BE2C (cell line): ENCODE measurements around the gene STIP1.

Experiments
- DNase-seq: peaks from one replicate; pipeline ENCODE4 v3.0.0-alpha.2; 2020
- H3K27me3 ChIP-seq: fragments of 250-450 bp; sonication (Bioruptor Pico); 2 replicates; pipeline ENCODE4 v1.5.1; 2020; ENCODE audit warnings: mild to moderate bottlenecking
- H3K36me3 ChIP-seq: fragments of 250-450 bp; sonication (Bioruptor Pico); 2 replicates; pipeline ENCODE4 v1.5.1; 2020; ENCODE audit warnings: mild to moderate bottlenecking
- H3K4me1 ChIP-seq: fragments of 250-450 bp; sonication (Bioruptor Pico); 2 replicates; pipeline ENCODE4 v1.5.1; 2020
- H3K4me3 ChIP-seq: 2 replicates; pipeline ENCODE4 v1.5.1; 2011; ENCODE audit warnings: low read depth, low read length
- H3K9me3 ChIP-seq: fragments of 250-450 bp; sonication (Bioruptor Pico); 2 replicates; pipeline ENCODE4 v1.5.1; 2020
- CTCF ChIP-seq: IDR thresholded peaks from 2 replicates; pipeline ENCODE4 v1.5.1; 2012; ENCODE audit warnings: mild to moderate bottlenecking, low read depth, low read length

STIP1 gene

GRCh38 chr11:64178951-64179639 is 6.9 kb upstream of the STIP1 start:
- H3K4me3 ChIP-seq = no peak overlapping the region
- no peaks in the 10 kb centered on the region for H3K27me3 ChIP-seq
- DNase-seq = no peak
- no peaks in the 10 kb centered on the region for H3K9me3 ChIP-seq
- H3K4me1 ChIP-seq = no peaks in the 10 kb centered on the region; the same call in 1 of the 2 replicates
- TF ChIP-seq CTCF = no peak
- H3K36me3 ChIP-seq = no peaks in the 10 kb centered on the region

GRCh38 chr11:64180891-64181290 is 5.1 kb upstream of the STIP1 start:
- no peaks in the 10 kb centered on the region for H3K9me3 ChIP-seq
- H3K36me3 ChIP-seq = no peaks in the 10 kb centered on the region
- H3K4me1 ChIP-seq = no peaks in the 10 kb centered on the region; the same call in 1 of the 2 replicates
- no peak for TF ChIP-seq CTCF
- H3K4me3 ChIP-seq = peak overlapping the region; percentile 31
- no peak for DNase-seq
- H3K27me3 ChIP-seq = no peaks in the 10 kb centered on the region

GRCh38 chr11:64181506-64182411 is 4.2 kb upstream of the STIP1 start:
- no peaks in the 10 kb centered on the region for H3K9me3 ChIP-seq
- no peaks in the 10 kb centered on the region for H3K27me3 ChIP-seq
- H3K36me3 ChIP-seq = no peaks in the 10 kb centered on the region
- peak overlapping the region; percentile 31 for H3K4me3 ChIP-seq
- no peaks in the 10 kb centered on the region; the same call in 1 of the 2 replicates for H3K4me1 ChIP-seq
- TF ChIP-seq CTCF = no peak
- peak; percentile 87 for DNase-seq

- no peak for TF ChIP-seq CTCF
- H3K4me3 ChIP-seq = no peak overlapping the region
- no peaks in the 10 kb centered on the region for H3K9me3 ChIP-seq
- no peaks in the 10 kb centered on the region; the same call in 1 of the 2 replicates for H3K4me1 ChIP-seq
- no peak for DNase-seq
- H3K36me3 ChIP-seq = peaks cover 5% of the 10 kb centered on the region; the same call in 1 of the 2 replicates
- no peaks in the 10 kb centered on the region for H3K27me3 ChIP-seq
Observed at GRCh38 chr11:64183890-64184289, 2.1 kb upstream of the STIP1 start.

- H3K36me3 ChIP-seq = peaks cover 5% of the 10 kb centered on the region
- H3K9me3 ChIP-seq = no peaks in the 10 kb centered on the region
- H3K27me3 ChIP-seq = no peaks in the 10 kb centered on the region
- DNase-seq = no peak
- TF ChIP-seq CTCF = no peak
- peak overlapping the region; percentile 65 for H3K4me3 ChIP-seq
- no peaks in the 10 kb centered on the region; the same call in 1 of the 2 replicates for H3K4me1 ChIP-seq
Observed at GRCh38 chr11:64185175-64185692, 737 bp upstream of the STIP1 start.
